ENCODE data around the gene HSBP1L1.

The HSBP1L1 gene

DNA sequence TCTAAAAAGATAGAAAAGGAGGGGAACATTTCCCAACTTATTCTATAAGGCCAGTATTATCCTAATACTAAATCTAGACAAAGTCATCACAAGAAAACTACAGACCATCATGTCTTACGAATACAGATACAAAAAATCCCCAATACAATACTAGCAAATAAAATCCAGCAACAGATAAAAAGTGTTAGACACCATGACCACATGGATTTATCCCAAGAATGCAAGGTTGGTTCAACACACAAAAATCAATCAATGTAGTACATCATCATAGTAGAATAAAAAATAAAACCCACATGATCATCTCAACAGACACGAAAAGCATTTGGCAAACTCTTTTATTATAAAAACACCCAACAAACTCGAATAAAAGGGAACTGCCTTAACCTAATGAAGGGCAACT lies 31.5 kb upstream of the HSBP1L1 start:
- H3K9ac ChIP-seq (ENCODE audit: low read length): no peak overlapping the region
- H3K4me2 ChIP-seq (ENCODE audit: low read depth, low read length, poor library complexity, severe bottlenecking): no peak overlapping the region
- TF ChIP-seq EZH2phosphoT487 (conservative IDR thresholded peaks at IDR 0.05; ENCODE audit: low read length) (no peak), CTCF (IDR thresholded peaks at IDR 0.05; ENCODE audit: insufficient read depth, low read length, poor library complexity, severe bottlenecking) (no peak)
- no peak overlapping the region for H3K27ac ChIP-seq (ENCODE audit: low read depth, low read length)
- no peaks in the 10 kb centered on the region for H4K20me1 ChIP-seq (ENCODE audit: low read depth, low read length)
- H2AFZ ChIP-seq (ENCODE audit: low read depth, low read length, severe bottlenecking): no peak overlapping the region
- H3K9me3 ChIP-seq (ENCODE audit: insufficient read depth, low read length): peaks cover 42% of the 10 kb centered on the region; the same call in 1 of the 2 replicates
- H3K9me2 ChIP-seq (replicated peaks; ENCODE audit: insufficient read depth, low read length): no peaks in the 10 kb centered on the region
- H3F3A ChIP-seq (ENCODE audit: insufficient read depth): no peaks in the 10 kb centered on the region
- H3K4me3 ChIP-seq (ENCODE audit: insufficient read depth, low read length, poor library complexity, severe bottlenecking): no peak overlapping the region
- peaks cover 21% of the 10 kb centered on the region for H3K79me2 ChIP-seq (ENCODE audit: insufficient read depth, low read length)
- H3K36me3 ChIP-seq (ENCODE audit: low read length): peaks cover 48% of the 10 kb centered on the region
- H3K27me3 ChIP-seq (ENCODE audit: low read length): no peaks in the 10 kb centered on the region

DNA sequence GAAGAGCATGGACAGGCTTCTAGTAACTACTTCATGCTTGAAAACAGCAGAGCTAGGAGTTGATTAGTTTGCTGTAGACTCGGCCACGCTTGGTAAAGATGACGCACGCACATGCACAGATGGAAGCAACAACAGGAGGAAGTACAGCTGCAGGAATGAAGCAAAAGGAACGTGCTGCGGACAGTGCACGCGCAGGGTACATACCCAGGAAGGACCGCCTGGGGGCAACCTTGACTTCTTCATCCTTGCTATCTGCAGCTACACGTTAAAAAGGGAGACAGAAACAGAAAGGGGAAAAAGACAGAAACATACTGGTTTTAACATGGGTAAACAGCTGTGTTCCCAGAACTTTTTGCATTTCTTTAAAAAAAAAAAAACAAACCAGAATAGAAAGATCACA lies 30.7 kb upstream of the HSBP1L1 start:
- Histone ChIP-seq H3K9me3 (ENCODE audit: insufficient read depth, low read length) (peaks cover 41% of the 10 kb centered on the region; the same call in 1 of the 2 replicates), H3K9me2 (replicated peaks; ENCODE audit: insufficient read depth, low read length) (no peaks in the 10 kb centered on the region), H3K36me3 (ENCODE audit: low read length) (peaks cover 48% of the 10 kb centered on the region), H3K9ac (ENCODE audit: low read length) (no peak overlapping the region), H3K27ac (ENCODE audit: low read depth, low read length) (no peak overlapping the region), H3F3A (ENCODE audit: insufficient read depth) (no peaks in the 10 kb centered on the region), H3K4me3 (ENCODE audit: insufficient read depth, low read length, poor library complexity, severe bottlenecking) (no peak overlapping the region), H2AFZ (ENCODE audit: low read depth, low read length, severe bottlenecking) (no peak overlapping the region), H3K27me3 (ENCODE audit: low read length) (no peaks in the 10 kb centered on the region), H3K4me2 (ENCODE audit: low read depth, low read length, poor library complexity, severe bottlenecking) (no peak overlapping the region), H3K79me2 (ENCODE audit: insufficient read depth, low read length) (peaks cover 21% of the 10 kb centered on the region), H4K20me1 (ENCODE audit: low read depth, low read length) (no peaks in the 10 kb centered on the region)
- no peak for TF ChIP-seq EZH2phosphoT487 (conservative IDR thresholded peaks at IDR 0.05; ENCODE audit: low read length)
- no peak for TF ChIP-seq CTCF (IDR thresholded peaks at IDR 0.05; ENCODE audit: insufficient read depth, low read length, poor library complexity, severe bottlenecking)

- TF ChIP-seq CTCF (IDR thresholded peaks at IDR 0.05; ENCODE audit: insufficient read depth, low read length, poor library complexity, severe bottlenecking) (no peak), EZH2phosphoT487 (conservative IDR thresholded peaks at IDR 0.05; ENCODE audit: low read length) (no peak)
- H3K4me2 ChIP-seq (ENCODE audit: low read depth, low read length, poor library complexity, severe bottlenecking): no peak overlapping the region
- no peak overlapping the region for H3K9ac ChIP-seq (ENCODE audit: low read length)
- no peak overlapping the region for H3K27ac ChIP-seq (ENCODE audit: low read depth, low read length)
- H3K9me2 ChIP-seq (replicated peaks; ENCODE audit: insufficient read depth, low read length): no peaks in the 10 kb centered on the region
- peaks cover 35% of the 10 kb centered on the region; the same call in 1 of the 2 replicates for H3K9me3 ChIP-seq (ENCODE audit: insufficient read depth, low read length)
- H4K20me1 ChIP-seq (ENCODE audit: low read depth, low read length): no peaks in the 10 kb centered on the region
- no peak overlapping the region for H2AFZ ChIP-seq (ENCODE audit: low read depth, low read length, severe bottlenecking)
- H3K79me2 ChIP-seq (ENCODE audit: insufficient read depth, low read length): peaks cover 21% of the 10 kb centered on the region
- H3K36me3 ChIP-seq (ENCODE audit: low read length): peaks cover 41% of the 10 kb centered on the region
- no peaks in the 10 kb centered on the region for H3K27me3 ChIP-seq (ENCODE audit: low read length)
- H3K4me3 ChIP-seq (ENCODE audit: insufficient read depth, low read length, poor library complexity, severe bottlenecking): no peak overlapping the region
- no peaks in the 10 kb centered on the region for H3F3A ChIP-seq (ENCODE audit: insufficient read depth)
These were observed 29.9 kb upstream of the HSBP1L1 start for GRCh38 chr18:79934311-79935097.

All from SU-DHL-6 (cell line).